ENCODE results near the gene GCN1.

DNA sequence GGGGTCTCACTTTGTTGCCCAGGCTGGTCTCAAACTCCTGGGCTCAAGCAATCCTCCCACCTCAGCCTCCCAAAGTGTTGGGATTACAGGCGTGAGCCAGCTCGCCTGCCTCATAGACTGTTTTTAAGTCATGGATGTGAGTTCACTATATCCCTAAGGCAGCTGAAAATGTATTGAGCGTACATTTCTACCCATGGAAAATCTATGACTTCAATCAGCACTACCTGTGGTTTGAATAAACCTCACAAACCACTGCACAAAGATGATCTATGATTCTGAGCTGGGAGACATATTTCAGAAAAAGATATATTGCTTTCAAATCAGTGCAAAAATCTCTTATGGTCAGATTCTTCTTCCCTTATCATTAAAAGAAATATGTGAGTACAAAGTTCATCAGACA is 22.5 kb downstream of the GCN1 start:
- TF ChIP-seq POLR2A (IDR thresholded peaks at IDR 0.05), result no peak
- TF ChIP-seq, protein P1, sequence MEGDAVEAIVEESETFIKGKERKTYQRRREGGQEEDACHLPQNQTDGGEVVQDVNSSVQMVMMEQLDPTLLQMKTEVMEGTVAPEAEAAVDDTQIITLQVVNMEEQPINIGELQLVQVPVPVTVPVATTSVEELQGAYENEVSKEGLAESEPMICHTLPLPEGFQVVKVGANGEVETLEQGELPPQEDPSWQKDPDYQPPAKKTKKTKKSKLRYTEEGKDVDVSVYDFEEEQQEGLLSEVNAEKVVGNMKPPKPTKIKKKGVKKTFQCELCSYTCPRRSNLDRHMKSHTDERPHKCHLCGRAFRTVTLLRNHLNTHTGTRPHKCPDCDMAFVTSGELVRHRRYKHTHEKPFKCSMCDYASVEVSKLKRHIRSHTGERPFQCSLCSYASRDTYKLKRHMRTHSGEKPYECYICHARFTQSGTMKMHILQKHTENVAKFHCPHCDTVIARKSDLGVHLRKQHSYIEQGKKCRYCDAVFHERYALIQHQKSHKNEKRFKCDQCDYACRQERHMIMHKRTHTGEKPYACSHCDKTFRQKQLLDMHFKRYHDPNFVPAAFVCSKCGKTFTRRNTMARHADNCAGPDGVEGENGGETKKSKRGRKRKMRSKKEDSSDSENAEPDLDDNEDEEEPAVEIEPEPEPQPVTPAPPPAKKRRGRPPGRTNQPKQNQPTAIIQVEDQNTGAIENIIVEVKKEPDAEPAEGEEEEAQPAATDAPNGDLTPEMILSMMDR (IDR thresholded peaks at IDR 0.05), result no peak
